Activated CD4-positive, alpha-beta T cell treated with anti-CD3 and anti-CD28 coated beads, Interleukin-2, amount 50 U/mL, for 1 hour (primary cell): ENCODE data around the gene XPO6.

Source experiments
- DNase-seq: peaks from one replicate; pipeline ENCODE4 v3.0.0-alpha.2; 2020

The XPO6 gene

DNA sequence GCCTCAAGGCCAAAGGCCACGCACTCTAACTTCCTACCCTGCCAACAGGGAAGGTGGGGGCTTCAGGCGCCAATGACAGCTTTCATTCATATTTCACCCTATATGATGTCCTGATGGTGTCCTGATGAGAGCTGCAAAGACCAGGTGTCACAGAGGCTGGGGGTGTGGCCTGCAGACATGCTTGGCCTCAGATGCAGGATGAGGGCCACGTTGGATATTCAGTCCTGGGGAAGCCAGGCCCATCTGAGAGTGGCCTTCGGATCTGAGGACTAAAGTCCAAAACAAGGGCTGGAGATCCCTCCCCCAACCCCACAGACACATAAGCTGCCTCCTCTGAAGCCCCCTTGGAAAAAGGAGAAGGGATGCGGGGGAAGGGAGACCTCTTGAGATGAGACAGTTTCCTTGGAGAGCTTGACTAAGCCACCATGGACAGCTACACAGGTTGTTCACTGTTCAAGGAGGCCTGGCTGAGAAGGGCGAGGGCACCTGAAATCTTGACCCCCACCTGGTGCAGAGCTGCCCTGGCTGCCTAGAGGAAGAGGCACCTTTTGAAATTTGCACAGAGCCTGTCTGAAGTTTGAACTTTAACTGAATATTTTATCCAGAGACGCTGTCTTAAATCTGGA, 124.0 kb downstream of the XPO6 start:
- DNase-seq = no peak

GRCh38 chr16:28087140-28087660, 124.6 kb downstream of the XPO6 start:
- DNase-seq = no peak

DNA sequence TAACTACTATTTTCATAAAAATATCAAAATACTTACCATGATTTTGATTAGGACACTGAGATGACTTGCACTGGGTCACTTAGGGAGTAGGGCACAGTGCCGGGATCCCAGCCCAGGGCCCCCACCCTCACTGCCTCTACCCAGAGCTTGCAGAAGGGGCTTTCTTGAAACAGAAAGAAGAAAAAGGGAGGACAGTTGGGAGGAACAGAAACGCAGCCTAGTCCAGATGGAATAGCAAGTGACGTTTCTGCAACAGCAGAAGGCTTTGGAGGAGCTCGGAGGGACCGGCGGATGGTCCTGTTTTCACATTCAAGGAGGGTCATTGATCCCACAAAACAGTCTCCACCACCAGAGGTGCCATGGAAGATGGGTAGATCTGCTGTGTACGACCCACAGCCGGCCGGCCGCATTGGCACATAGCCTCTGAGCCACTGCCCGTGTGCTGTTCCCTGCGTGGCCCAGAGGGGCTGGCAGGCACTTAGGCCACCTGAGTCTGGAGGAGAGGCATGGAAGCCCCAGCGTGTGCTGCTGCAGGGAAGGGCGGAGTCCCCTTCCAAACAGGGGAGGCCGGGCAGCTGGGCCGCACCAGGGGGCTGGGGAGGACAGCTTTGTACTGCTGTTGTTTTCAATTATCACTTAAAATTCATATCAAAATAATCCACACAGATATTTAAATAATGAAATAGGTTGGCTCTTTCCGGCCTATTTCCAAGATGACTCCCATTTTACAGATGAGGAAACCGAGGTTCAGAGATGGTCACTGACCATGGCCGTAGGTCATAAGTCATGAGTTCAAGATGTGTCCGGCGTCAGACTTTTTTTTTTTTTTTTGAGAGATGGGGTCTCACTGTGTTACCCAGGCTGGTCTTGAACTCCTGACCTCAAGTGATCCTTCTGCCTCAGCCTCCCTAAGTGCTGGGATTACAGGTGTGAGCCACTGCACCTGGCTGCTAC, 125.3 kb downstream of the XPO6 start:
- no peak for DNase-seq

DNA sequence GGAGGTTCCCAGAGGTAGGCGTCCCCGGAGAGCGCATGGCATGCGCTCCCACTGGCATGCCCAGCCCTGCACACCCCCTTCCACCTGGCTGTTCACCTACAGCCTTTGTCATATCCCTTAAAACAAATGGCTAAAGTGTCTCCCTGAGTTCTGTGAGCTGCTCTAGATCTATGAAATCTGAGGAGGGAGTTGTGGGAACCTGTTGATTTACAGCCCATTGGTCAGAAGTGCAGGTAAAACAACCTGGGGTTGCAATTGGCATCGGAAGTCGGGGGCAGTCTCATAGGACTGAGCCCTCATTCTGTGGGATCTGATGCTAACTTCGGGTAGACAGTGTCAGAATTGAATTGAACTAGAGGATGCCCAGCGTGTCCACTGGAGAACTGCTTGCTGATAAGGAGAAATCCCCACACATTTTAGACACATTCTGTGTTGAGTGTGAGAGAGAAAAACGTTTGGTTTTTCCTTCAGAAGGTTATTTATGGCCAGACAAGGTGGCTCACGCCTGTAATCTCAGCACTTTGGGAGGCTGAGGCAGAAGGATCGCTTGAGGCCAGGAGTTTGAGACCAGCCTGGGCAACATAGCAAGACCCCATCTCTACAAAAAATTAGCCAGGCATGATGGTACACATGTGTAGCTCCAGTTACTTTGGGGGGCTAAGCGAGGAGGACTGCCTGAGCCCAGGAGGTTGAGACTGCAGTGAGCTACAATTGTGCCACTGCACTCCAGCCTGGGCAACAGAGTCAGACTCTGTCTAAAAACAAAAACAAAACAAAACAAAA, 126.2 kb downstream of the XPO6 start:
- no peak for DNase-seq

- DNase-seq = no peak
Measured at GRCh38 chr16:28084209-28084608, 127.6 kb downstream of the XPO6 start.

DNA sequence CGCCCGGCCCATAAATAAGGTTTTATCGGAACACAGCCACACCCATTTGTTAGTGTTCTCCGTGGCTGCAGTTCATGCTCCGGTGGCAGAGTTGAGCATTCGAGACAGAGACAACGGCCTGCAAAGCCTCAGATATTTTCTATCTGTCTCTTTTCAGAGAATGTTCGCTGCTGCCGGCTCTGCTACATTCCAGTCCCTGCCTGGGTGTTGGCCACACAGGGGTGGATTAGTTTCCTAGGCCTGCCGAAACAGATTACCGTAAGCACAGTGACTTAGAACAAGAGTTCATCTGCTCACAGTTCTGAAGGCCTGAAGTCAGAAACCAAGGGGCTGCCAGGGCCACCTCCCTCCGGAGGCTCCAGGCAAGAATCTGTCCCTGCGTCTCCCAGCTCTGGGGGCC, 129.1 kb downstream of the XPO6 start:
- DNase-seq = no peak

DNA sequence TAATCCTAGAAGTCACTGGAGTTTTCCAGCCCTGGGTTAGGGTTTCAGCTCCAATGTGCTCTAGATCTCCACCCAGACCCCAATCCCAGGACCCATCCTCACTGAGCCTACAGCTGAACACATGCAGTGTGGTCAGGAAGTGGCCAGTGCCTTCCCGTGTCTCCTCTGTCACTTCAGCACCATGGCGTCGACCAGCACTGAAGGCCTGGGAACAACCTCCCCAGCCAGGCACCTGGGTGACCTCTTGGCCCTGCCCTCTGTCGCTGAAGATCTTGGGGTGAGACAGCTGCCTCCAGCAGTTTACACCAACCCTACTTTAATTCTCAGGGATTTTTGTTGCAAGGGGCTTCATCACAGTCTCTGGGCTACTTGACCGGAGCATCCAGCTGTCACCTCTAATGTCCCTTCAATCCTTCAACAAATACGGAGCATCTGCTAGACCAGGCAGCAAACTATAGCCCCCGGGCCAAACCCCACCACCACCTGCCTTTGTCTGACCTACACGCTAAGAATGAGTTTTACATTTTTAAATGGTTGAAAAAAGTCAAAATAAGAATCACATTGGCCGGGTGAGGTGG, 130.3 kb downstream of the XPO6 start:
- no peak for DNase-seq

DNA sequence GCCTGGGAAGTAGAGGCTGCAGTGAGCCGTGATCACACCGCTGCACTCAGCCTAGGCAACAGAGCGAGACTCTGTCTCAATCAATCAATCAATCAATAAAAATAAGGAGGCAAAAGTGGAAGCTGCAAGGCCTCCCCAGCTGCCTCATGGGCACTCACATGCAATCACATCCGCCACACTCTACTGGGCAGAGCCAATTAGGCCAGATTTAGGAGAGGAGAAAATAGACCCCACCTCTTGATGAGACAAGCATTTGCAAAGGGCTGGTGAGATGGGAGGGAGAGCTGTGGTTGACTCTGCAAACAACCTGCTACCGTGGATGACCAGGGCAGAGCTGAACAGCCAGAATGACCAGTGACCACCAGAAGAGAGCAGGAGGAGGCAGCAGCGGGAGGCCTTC, 133.5 kb downstream of the XPO6 start:
- DNase-seq = no peak

- DNase-seq = no peak
Measured at GRCh38 chr16:28073836-28074235, 137.9 kb downstream of the XPO6 start.

DNA sequence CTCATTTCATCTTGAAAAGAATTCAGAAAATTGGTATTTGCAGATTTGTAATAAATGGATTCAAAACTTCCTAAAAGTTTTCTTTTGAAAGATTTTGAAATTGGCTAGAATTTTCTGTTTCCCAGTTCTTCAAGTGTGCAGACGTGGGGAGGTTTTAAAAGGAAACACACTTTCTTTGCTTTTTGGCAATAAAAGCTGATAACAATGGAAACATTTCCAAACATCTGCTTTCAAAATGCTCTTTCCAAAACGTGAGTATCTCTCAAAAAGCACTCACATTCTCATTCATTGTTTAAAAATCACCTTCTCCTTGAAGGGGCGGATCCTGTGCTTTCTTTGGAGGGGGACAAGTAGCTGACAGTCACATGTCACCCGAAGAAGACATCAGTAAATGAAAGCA, 139.7 kb downstream of the XPO6 start:
- DNase-seq = no peak

DNA sequence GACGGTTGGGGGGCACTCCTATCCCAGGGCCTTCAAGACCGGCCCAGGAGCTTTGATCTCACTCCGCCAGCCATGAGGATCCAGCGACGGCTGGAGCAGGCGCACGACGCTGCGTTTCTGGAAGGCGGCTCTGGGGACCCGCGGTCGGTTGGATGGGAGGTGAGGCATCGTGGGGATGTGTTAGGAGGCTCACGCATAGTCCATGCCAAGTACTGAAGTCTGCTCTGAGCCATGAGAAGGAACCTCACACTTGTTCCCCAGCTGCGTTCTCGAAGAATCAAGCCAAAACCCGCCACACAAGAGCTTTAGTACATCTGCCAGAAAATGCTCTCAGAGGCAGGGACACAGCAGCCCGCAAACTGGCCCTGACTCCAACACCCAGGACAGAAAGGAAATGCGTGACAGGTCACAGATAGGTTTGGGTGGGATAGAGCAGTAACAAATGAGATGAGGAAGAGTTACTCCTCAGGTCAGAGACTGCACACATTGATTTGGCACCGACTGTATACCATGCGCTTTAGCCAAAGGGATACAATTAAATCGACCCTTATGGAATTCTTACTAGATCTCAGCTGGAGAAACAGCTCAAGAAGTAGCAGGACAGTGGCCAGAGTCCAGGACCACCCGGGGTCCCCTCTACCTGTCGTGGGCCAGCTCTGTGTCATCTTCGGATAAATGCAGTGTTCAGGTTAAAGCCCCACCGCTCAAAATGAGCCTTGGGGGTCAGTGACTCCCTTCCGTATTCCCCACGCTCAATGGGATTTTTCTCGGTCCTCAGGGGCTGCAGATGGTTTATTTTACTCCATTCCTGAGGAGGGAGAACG, 141.6 kb downstream of the XPO6 start:
- no peak for DNase-seq

GRCh38 chr16:28068976-28069375, 142.8 kb downstream of the XPO6 start:
- no peak for DNase-seq

GRCh38 chr16:28067604-28068379, 144.0 kb downstream of the XPO6 start:
- DNase-seq = no peak

GRCh38 chr16:28064706-28065249, 147.0 kb downstream of the XPO6 start:
- DNase-seq = no peak

- no peak for DNase-seq
Measured at GRCh38 chr16:28064150-28064549, 147.6 kb downstream of the XPO6 start.

DNA sequence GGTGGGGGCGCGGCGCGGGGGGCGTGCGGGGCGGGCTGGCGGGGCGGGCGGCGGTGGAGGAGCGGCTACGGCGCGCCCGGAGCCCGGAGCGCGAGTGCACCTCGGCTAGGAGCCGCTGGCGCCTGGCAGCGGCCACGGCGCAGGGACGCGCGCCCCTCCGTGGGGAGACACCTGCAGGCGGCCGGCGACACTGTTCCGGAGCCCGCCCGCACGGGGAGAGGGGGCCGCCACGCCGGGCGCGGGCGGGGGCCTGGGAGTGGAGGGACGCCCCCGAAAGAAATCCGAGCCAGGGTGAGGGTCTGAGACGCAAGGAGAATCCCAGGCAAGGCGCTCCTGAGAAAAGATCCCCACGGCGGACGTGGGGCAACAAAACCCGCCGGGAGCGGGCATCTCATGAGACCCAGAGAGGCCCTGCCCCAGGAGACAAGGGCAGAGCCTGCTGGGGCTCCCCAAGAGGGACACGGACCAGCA, 148.1 kb downstream of the XPO6 start, which contains the start of gene GSG1L:
TSS of gene GSG1L (minus strand) at position 124 of the 471 bp plus-strand sequence. CDS start 290 bp downstream, outside the sequence.
- no peak for DNase-seq

DNA sequence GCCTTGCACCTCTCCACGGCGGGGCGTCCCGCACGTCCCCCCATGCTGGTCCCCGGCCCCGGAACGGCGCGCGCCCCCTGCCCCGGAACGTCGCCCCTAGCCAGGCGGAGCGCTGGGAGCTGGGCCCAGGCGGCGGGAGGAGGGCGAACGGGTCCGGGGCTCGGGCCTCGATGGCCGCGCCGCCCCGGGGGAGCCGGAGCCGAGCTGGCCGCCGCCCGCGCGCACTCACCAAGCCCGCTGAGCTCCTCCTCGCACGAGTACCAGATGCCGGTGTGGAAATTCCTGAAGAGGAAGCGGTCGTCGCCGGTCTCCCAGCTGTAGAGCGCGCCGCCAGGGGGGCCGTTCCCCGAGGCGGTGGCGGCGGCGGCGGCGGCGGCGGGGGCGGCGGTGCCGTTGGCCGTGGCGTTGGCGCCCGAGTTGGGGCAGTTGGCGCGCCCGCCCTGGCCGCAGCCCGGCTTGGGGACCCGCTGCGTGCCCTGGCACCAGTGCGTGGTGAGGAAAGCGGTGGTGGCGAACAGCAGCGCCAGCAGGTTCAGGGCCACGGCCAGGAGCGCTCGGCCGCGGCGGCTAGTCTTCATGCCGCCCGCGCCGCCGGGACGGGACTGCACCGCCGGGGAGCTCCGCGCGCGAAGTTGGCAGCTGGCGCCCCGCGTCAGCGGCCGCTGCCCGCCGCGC, 148.8 kb downstream of the XPO6 start:
- no peak for DNase-seq

DNA sequence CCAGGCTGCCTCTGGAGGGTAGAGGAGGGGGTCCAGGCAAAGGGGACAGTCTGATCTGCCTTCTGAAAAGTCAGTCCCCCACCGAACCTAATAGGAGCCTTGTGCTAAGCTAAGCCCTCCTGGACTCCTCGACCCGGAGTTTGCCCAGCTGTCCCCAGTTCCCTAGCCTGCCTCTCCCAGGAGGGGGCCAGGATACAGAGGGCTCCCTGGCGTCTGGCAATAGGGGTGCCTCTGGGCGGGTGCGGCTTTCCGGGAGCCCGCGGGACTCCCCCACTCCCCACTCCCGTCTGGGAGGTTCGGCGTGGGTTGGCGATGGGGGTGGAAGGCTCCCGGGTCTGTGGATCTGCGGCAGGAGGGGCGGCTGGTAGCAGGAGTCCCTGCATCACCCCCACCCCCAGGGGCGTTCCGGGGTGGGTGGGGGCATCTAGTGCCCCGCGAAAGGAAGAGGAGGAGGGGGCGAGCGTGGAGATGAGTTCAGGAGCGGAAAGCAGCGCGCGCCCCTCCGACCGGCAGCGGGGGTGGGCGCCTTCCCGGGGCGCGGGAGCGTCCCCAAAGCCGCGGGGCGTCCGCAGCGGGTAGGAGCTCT, 149.4 kb downstream of the XPO6 start:
- DNase-seq = no peak

DNA sequence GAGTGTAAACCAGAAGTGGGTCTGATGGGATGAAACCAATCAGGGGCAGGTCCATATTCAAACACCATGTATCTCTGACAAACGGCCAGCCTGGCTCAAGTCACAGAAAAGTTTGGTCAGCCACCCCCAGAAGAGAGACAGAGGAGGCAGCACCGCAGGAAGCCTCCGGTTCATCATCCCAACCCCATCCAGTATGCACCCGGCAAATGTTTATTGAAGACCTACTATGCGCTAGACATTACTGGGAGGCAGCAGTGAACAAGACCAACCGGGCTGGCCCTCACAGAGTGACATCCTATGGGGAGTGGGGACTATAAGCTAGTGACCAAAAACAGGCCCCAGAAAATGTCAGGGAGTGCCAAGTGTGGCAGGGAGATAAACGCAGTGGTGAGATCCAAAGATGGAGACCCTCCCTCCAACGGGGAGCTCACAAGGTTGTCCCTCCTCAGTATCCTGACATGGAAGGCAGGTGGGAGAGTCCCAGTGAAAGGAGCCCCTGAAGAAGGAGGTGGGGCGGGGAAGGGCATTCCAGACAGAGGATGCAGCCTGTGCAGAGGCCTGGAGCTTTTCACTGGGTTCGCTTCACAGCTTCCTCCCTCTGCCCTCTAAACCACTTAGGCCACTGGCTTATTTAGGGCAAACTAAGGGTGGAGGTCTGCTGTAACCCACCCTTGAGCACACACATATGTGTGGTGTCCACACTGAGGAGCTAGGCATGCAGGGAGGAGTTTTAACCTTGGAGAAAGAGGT, 150.2 kb downstream of the XPO6 start:
- DNase-seq = no peak
